HCT116 (cell line): ENCODE results near the gene IL22RA1. TPM values are rescaled to one million over a fixed set of nuclear protein-coding genes. Genes with fewer than 3 reads are reported as not detected.

Experiments used
- ATAC-seq: fragments of 200-7000 bp; cut with Tn5 transposase; 2 replicates; pipeline ENCODE4 v1.9.1; 2020; ENCODE audit warnings: mild to moderate bottlenecking, moderate library complexity
- BruUV-seq: library from RNA; stranded (reverse); fragments of 400-500 nt; replicated peaks from 2 replicates; lab custom pipeline; 2021; lab: Mats Ljungman, UMichigan
- CTCF ChIA-PET: fragments of 300-600 bp; sonication (Branson Sonifier 250); formaldehyde crosslinking; loops from one replicate; lab custom pipeline; 2021; ENCODE audit warnings: antibody characterized with exemption; lab: Charles Lee
- POLR2A ChIA-PET: fragments of 300-600, 350-600 bp; sonication (Branson Sonifier 250); formaldehyde crosslinking; loops from one replicate; lab custom pipeline; 2021; ENCODE audit warnings: antibody characterized with exemption; lab: Charles Lee
- RAD21 ChIA-PET, 2 experiments: fragments of 300-600 bp; sonication (Branson Sonifier 250); formaldehyde crosslinking; loops; one replicate each; lab custom pipeline; 2023; ENCODE audit warnings: low total read pairs in 2 of 2; ENCODE audit not compliant: uncharacterized antibody in 2 of 2, unreplicated experiment in 2 of 2, low non-redundant PET in 1 of 2; lab: Charles Lee
- DNase-seq: peaks from one replicate; pipeline ENCODE4 v3.0.0-alpha.2; 2010; ENCODE audit warnings: low read depth, low spot score
- H2AFZ ChIP-seq: fragments of 200-600 bp; shearing (Covaris generic), sonication (generic); 2 replicates; pipeline ENCODE4 v1.6.1; 2017; ENCODE audit warnings: low read depth, mixed run types, mixed read lengths, antibody characterized with exemption, low read length; ENCODE audit not compliant: poor library complexity, severe bottlenecking
- H3K27ac ChIP-seq: 2 replicates; pipeline ENCODE4 v1.5.1; 2012; ENCODE audit warnings: low read depth, low read length
- H3K27me3 ChIP-seq: fragments of 200-600 bp; sonication (generic); 2 replicates; pipeline ENCODE4 v1.6.1; 2016; ENCODE audit warnings: mixed run types, low read length, mixed read lengths; ENCODE audit not compliant: insufficient read depth
- H3K36me3 ChIP-seq, 2 experiments: fragments of 200-500 bp in 1 of 2; fragments of 200-600 bp in 1 of 2; sonication (Bioruptor generic) in 1 of 2; sonication (generic) in 1 of 2; 2 replicates each; pipeline versions ENCODE4 v1.5.1 to v1.6.1; 2014 to 2016; ENCODE audit warnings: low read length in 2 of 2, inconsistent platforms in 1 of 2, mixed read lengths in 1 of 2, mixed run types in 1 of 2; ENCODE audit not compliant: insufficient read depth in 2 of 2, control insufficient read depth in 1 of 2
- H3K4me1 ChIP-seq, 2 experiments: fragments of 200-600 bp in 1 of 2; sonication (generic) in 1 of 2; 2 replicates each; pipeline versions ENCODE4 v1.5.1 to v1.6.1; 2012 to 2017; ENCODE audit warnings: low read length in 2 of 2, inconsistent platforms in 1 of 2, mild to moderate bottlenecking in 1 of 2, mixed read lengths in 1 of 2, mixed run types in 1 of 2, moderate library complexity in 1 of 2; ENCODE audit not compliant: insufficient read depth in 2 of 2, control insufficient read depth in 1 of 2
- H3K4me2 ChIP-seq: fragments of 200-600 bp; sonication (generic); 2 replicates; pipeline ENCODE4 v1.6.1; 2017; ENCODE audit warnings: mixed run types, low read length, mixed read lengths
- H3K4me3 ChIP-seq, 2 experiments: fragments of 200-600 bp in 1 of 2; sonication (generic) in 1 of 2; replicated peaks in 1 of 2; 2 replicates each; pipeline ENCODE4 v1.5.1; 2011 to 2016; ENCODE audit warnings: low read length in 2 of 2, control low read depth in 1 of 2, low read depth in 1 of 2, mild to moderate bottlenecking in 1 of 2, mixed read lengths in 1 of 2, mixed run types in 1 of 2
- H3K79me2 ChIP-seq: fragments of 200-600 bp; sonication (generic); 2 replicates; pipeline ENCODE4 v1.6.1; 2017; ENCODE audit warnings: mild to moderate bottlenecking, mixed run types, low read length, moderate library complexity, mixed read lengths; ENCODE audit not compliant: insufficient read depth
- H3K9ac ChIP-seq: fragments of 200-600 bp; sonication (generic); 2 replicates; pipeline ENCODE4 v1.6.1; 2016; ENCODE audit warnings: low read length, mixed read lengths
- H3K9me2 ChIP-seq: fragments of 200-600 bp; sonication (generic), shearing (Covaris generic); 2 replicates; pipeline ENCODE4 v1.6.1; 2017; ENCODE audit warnings: mixed run types, mild to moderate bottlenecking, moderate library complexity; ENCODE audit not compliant: insufficient read depth
- H3K9me3 ChIP-seq, 2 experiments: fragments of 200-500 bp in 1 of 2; fragments of 200-600 bp in 1 of 2; sonication (Bioruptor generic) in 1 of 2; sonication (generic) in 1 of 2; 2 replicates each; pipeline ENCODE4 v1.6.1; 2014 to 2017; ENCODE audit warnings: low read length in 2 of 2, mixed read lengths in 2 of 2, inconsistent platforms in 1 of 2, low read depth in 1 of 2, mild to moderate bottlenecking in 1 of 2, mixed run types in 1 of 2, moderate library complexity in 1 of 2; ENCODE audit not compliant: control insufficient read depth in 1 of 2, insufficient read depth in 1 of 2
- H4K20me1 ChIP-seq: fragments of 200-600 bp; sonication (generic), shearing (Covaris generic); 2 replicates; pipeline ENCODE4 v1.6.1; 2017; ENCODE audit warnings: mixed run types, mild to moderate bottlenecking, moderate library complexity; ENCODE audit not compliant: insufficient read depth
- CBX3 ChIP-seq: IDR thresholded peaks from 2 replicates; pipeline ENCODE4 v1.6.1; 2012; ENCODE audit warnings: low read depth
- CTCF ChIP-seq, 3 experiments: fragments of 200-600 bp in 1 of 3; sonication (generic) in 1 of 3; IDR thresholded peaks in 2 of 3; conservative IDR thresholded peaks in 1 of 3; 2 replicates each; pipeline ENCODE4 v1.5.1; 2012 to 2017; ENCODE audit warnings: low read depth in 2 of 3, low read length in 2 of 3, antibody characterized with exemption in 1 of 3, borderline replicate concordance in 1 of 3, control low read depth in 1 of 3, mild to moderate bottlenecking in 1 of 3, mixed read lengths in 1 of 3, mixed run types in 1 of 3, moderate library complexity in 1 of 3; ENCODE audit not compliant: insufficient read depth in 1 of 3
- EGR1 ChIP-seq: IDR thresholded peaks from 2 replicates; pipeline ENCODE4 v1.6.1; 2012; ENCODE audit warnings: low read depth
- ELF1 ChIP-seq: IDR thresholded peaks from 2 replicates; pipeline ENCODE4 v1.6.1; 2012; ENCODE audit warnings: low read depth, borderline replicate concordance
- FOSL1 ChIP-seq: IDR thresholded peaks from 2 replicates; pipeline ENCODE4 v1.6.1; 2012; ENCODE audit warnings: low read depth
- JUND ChIP-seq: IDR thresholded peaks from 2 replicates; pipeline ENCODE4 v1.6.1; 2012
- MAX ChIP-seq: IDR thresholded peaks from 2 replicates; pipeline ENCODE4 v1.6.1; 2012
- POLR2A ChIP-seq: IDR thresholded peaks from 2 replicates; pipeline ENCODE4 v1.7.0; 2011; ENCODE audit warnings: borderline replicate concordance; ENCODE audit not compliant: insufficient read depth, insufficient read length; ENCODE audit errors: extremely low read depth
- REST ChIP-seq: IDR thresholded peaks from 2 replicates; pipeline ENCODE4 v1.6.1; 2012; ENCODE audit warnings: low read depth
- SIN3A ChIP-seq: IDR thresholded peaks from 2 replicates; pipeline ENCODE4 v1.6.1; 2012; ENCODE audit warnings: low read depth
- SP1 ChIP-seq: IDR thresholded peaks from 2 replicates; pipeline ENCODE4 v1.6.1; 2012; ENCODE audit warnings: low read depth
- ZNF274 ChIP-seq: fragments of 200-500 bp; sonication (Bioruptor generic); IDR thresholded peaks from 2 replicates; pipeline ENCODE4 v1.6.1; 2014; ENCODE audit warnings: mild to moderate bottlenecking, low read depth, low read length, inconsistent platforms
- intact Hi-C: fragments of 100-400 bp; cut with micrococcal nuclease; formaldehyde crosslinking; loops from 2 replicates; pipeline ENCODE4 v1.10.0; 2022
- total RNA-seq: library from RNA; stranded (reverse); gene quantifications from one replicate; pipeline ENCODE4 v1.2.1, GENCODE V29; 2021; ENCODE audit not compliant: unreplicated experiment
- TF ChIP-seq, protein P1 (sequence below): IDR thresholded peaks from 2 replicates; pipeline ENCODE4 v1.6.1; 2011; ENCODE audit warnings: mild to moderate bottlenecking, low read length, moderate library complexity; ENCODE audit not compliant: insufficient replicate concordance; ENCODE audit errors: extremely low read depth

The IL22RA1 gene
- total RNA-seq, 1 experiment from 2014 or later: 2.1 TPM

DNA sequence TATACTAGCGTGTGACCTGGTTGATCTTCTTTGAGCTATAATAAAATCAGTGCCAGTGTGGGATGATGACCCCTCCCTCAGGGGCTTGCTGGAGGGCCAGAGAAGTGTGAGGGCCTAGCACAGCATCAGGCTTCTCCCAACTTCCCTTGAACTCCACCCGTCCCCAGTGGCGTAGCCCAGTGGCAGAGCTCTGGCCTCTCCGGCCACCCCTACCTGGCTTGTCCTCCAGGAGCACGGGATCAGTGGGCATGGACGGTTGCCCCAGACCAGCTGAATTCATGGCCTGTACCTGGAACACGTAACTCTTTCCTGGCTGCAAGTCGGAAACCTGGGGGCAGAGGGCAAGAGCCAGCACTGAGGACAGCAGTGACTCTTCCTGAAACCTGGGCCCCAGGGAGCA, 67.0 kb downstream of the IL22RA1 start:
- TF ChIP-seq FOSL1 (no peak), ELF1 (no peak), JUND (no peak), MAX (no peak), REST (no peak), ZNF274 (no peak), SP1 (no peak), CBX3 (no peak), EGR1 (no peak), SIN3A (no peak), POLR2A (no peak), CTCF (IDR thresholded peaks at IDR 0.05 in 2 of 3, conservative IDR thresholded peaks at IDR 0.05 in 1 of 3; ENCODE audit: borderline replicate concordance in 1 of 3, insufficient read depth in 1 of 3, low read depth in 2 of 3, low read length in 2 of 3) (no peak)
- TF ChIP-seq, protein P1, sequence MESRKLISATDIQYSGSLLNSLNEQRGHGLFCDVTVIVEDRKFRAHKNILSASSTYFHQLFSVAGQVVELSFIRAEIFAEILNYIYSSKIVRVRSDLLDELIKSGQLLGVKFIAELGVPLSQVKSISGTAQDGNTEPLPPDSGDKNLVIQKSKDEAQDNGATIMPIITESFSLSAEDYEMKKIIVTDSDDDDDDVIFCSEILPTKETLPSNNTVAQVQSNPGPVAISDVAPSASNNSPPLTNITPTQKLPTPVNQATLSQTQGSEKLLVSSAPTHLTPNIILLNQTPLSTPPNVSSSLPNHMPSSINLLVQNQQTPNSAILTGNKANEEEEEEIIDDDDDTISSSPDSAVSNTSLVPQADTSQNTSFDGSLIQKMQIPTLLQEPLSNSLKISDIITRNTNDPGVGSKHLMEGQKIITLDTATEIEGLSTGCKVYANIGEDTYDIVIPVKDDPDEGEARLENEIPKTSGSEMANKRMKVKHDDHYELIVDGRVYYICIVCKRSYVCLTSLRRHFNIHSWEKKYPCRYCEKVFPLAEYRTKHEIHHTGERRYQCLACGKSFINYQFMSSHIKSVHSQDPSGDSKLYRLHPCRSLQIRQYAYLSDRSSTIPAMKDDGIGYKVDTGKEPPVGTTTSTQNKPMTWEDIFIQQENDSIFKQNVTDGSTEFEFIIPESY: no peak
- Histone ChIP-seq H3K9me2 (no peaks in the 10 kb centered on the region), H3K36me3 (no peaks in the 10 kb centered on the region), H3K4me1 (peaks cover 0 to 4% of the 10 kb centered on the region in 2 experiments; a peak in 1 of 4 replicates), H3K27me3 (no peaks in the 10 kb centered on the region), H3K9ac (no peak overlapping the region), H3K4me2 (no peak overlapping the region), H3K27ac (no peak overlapping the region), H4K20me1 (no peaks in the 10 kb centered on the region), H3K9me3 (no peaks in the 10 kb centered on the region), H3K79me2 (no peaks in the 10 kb centered on the region), H3K4me3 (no peak overlapping the region), H2AFZ (no peak overlapping the region)
- DNase-seq: no peak
- BruUV-seq: no TSS peak
- intact Hi-C loops: no loop called here
- RAD21 ChIA-PET: no interaction called here
- no peak for ATAC-seq
- CTCF ChIA-PET: interaction anchor here (1.3 kb wide), 1 partner anchor 315 kb away, joined by 3 read pairs; no protein-coding TSS in a partner anchor
- POLR2A ChIA-PET: no interaction called here
